Measurements from ENCODE around the gene ZNF423.

ZNF423 gene

GRCh38 chr16:49493836-49494235 lies 362.1 kb downstream of the ZNF423 start:
- no peak overlapping the region for H3K4me3 ChIP-seq (ENCODE audit: low read depth, low read length)
- H3K36me3 ChIP-seq (ENCODE audit: control insufficient read depth, insufficient read depth, low read length), result no peaks in the 10 kb centered on the region
- no peak overlapping the region for H3K27ac ChIP-seq (ENCODE audit: low read depth, low read length)
- H3K9ac ChIP-seq (ENCODE audit: low read length), result no peak overlapping the region
- H3K9me3 ChIP-seq (ENCODE audit: control insufficient read depth, insufficient read depth, low read depth, low read length), result no peaks in the 10 kb centered on the region
- H3K27me3 ChIP-seq (ENCODE audit: control insufficient read depth, insufficient read depth, low read length), result no peaks in the 10 kb centered on the region
- H3K4me1 ChIP-seq (ENCODE audit: control insufficient read depth, insufficient read depth, low read length), result peaks cover 14% of the 10 kb centered on the region

GRCh38 chr16:49492896-49493626 lies 362.9 kb downstream of the ZNF423 start:
- H3K4me3 ChIP-seq (ENCODE audit: low read depth, low read length), result no peak overlapping the region
- no peak overlapping the region for H3K27ac ChIP-seq (ENCODE audit: low read depth, low read length)
- H3K4me1 ChIP-seq (ENCODE audit: control insufficient read depth, insufficient read depth, low read length), result peaks cover 14% of the 10 kb centered on the region
- H3K9ac ChIP-seq (ENCODE audit: low read length), result no peak overlapping the region
- H3K27me3 ChIP-seq (ENCODE audit: control insufficient read depth, insufficient read depth, low read length), result no peaks in the 10 kb centered on the region
- no peaks in the 10 kb centered on the region for H3K36me3 ChIP-seq (ENCODE audit: control insufficient read depth, insufficient read depth, low read length)
- H3K9me3 ChIP-seq (ENCODE audit: control insufficient read depth, insufficient read depth, low read depth, low read length), result no peaks in the 10 kb centered on the region

- Histone ChIP-seq H3K4me1 (ENCODE audit: control insufficient read depth, insufficient read depth, low read length) (peaks cover 14% of the 10 kb centered on the region), H3K9ac (ENCODE audit: low read length) (no peak overlapping the region), H3K4me3 (ENCODE audit: low read depth, low read length) (peak overlapping the region; percentile 22)
Measured at GRCh38 chr16:49491771-49492761, 363.8 kb downstream of the ZNF423 start.

GRCh38 chr16:49491106-49491670 lies 364.7 kb downstream of the ZNF423 start:
- Histone ChIP-seq H3K9me3 (ENCODE audit: control insufficient read depth, insufficient read depth, low read depth, low read length) (no peaks in the 10 kb centered on the region), H3K27ac (ENCODE audit: low read depth, low read length) (no peak overlapping the region), H3K27me3 (ENCODE audit: control insufficient read depth, insufficient read depth, low read length) (no peaks in the 10 kb centered on the region), H3K4me1 (ENCODE audit: control insufficient read depth, insufficient read depth, low read length) (peaks cover 14% of the 10 kb centered on the region), H3K9ac (ENCODE audit: low read length) (no peak overlapping the region), H3K36me3 (ENCODE audit: control insufficient read depth, insufficient read depth, low read length) (no peaks in the 10 kb centered on the region), H3K4me3 (ENCODE audit: low read depth, low read length) (no peak overlapping the region)

More at GRCh38 chr16:49491771-49492761, 363.8 kb downstream of the ZNF423 start:
- no peaks in the 10 kb centered on the region for H3K36me3 ChIP-seq (ENCODE audit: control insufficient read depth, insufficient read depth, low read length)
- no peaks in the 10 kb centered on the region for H3K9me3 ChIP-seq (ENCODE audit: control insufficient read depth, insufficient read depth, low read depth, low read length)
- peak overlapping the region; percentile 27; the same call in 1 of the 2 replicates for H3K27ac ChIP-seq (ENCODE audit: low read depth, low read length)
- H3K27me3 ChIP-seq (ENCODE audit: control insufficient read depth, insufficient read depth, low read length), result no peaks in the 10 kb centered on the region

- no peak overlapping the region for H3K27ac ChIP-seq (ENCODE audit: low read depth, low read length)
- H3K9me3 ChIP-seq (ENCODE audit: control insufficient read depth, insufficient read depth, low read depth, low read length), result peaks cover 4% of the 10 kb centered on the region; the same call in 1 of the 2 replicates
- no peak overlapping the region for H3K4me3 ChIP-seq (ENCODE audit: low read depth, low read length)
- H3K4me1 ChIP-seq (ENCODE audit: control insufficient read depth, insufficient read depth, low read length), result peaks cover 14% of the 10 kb centered on the region
- no peak overlapping the region for H3K9ac ChIP-seq (ENCODE audit: low read length)
- H3K36me3 ChIP-seq (ENCODE audit: control insufficient read depth, insufficient read depth, low read length), result no peaks in the 10 kb centered on the region
- no peaks in the 10 kb centered on the region for H3K27me3 ChIP-seq (ENCODE audit: control insufficient read depth, insufficient read depth, low read length)
Measured at GRCh38 chr16:49490321-49490705, 365.6 kb downstream of the ZNF423 start.

GRCh38 chr16:49489686-49490320 lies 366.1 kb downstream of the ZNF423 start:
- Histone ChIP-seq H3K36me3 (ENCODE audit: control insufficient read depth, insufficient read depth, low read length) (no peaks in the 10 kb centered on the region), H3K27ac (ENCODE audit: low read depth, low read length) (no peak overlapping the region), H3K4me1 (ENCODE audit: control insufficient read depth, insufficient read depth, low read length) (peaks cover 14% of the 10 kb centered on the region), H3K9ac (ENCODE audit: low read length) (no peak overlapping the region), H3K9me3 (ENCODE audit: control insufficient read depth, insufficient read depth, low read depth, low read length) (peaks cover 4% of the 10 kb centered on the region; the same call in 1 of the 2 replicates), H3K4me3 (ENCODE audit: low read depth, low read length) (no peak overlapping the region), H3K27me3 (ENCODE audit: control insufficient read depth, insufficient read depth, low read length) (no peaks in the 10 kb centered on the region)

GRCh38 chr16:49488740-49489525 lies 367.0 kb downstream of the ZNF423 start:
- H3K9me3 ChIP-seq (ENCODE audit: control insufficient read depth, insufficient read depth, low read depth, low read length), result peaks cover 4% of the 10 kb centered on the region; the same call in 1 of the 2 replicates
- no peak overlapping the region for H3K9ac ChIP-seq (ENCODE audit: low read length)
- no peaks in the 10 kb centered on the region for H3K36me3 ChIP-seq (ENCODE audit: control insufficient read depth, insufficient read depth, low read length)
- H3K27ac ChIP-seq (ENCODE audit: low read depth, low read length), result no peak overlapping the region
- peaks cover 1% of the 10 kb centered on the region for H3K27me3 ChIP-seq (ENCODE audit: control insufficient read depth, insufficient read depth, low read length)
- H3K4me3 ChIP-seq (ENCODE audit: low read depth, low read length), result no peak overlapping the region
- peaks cover 21% of the 10 kb centered on the region for H3K4me1 ChIP-seq (ENCODE audit: control insufficient read depth, insufficient read depth, low read length)

- peaks cover 26% of the 10 kb centered on the region for H3K4me1 ChIP-seq (ENCODE audit: control insufficient read depth, insufficient read depth, low read length)
- H3K36me3 ChIP-seq (ENCODE audit: control insufficient read depth, insufficient read depth, low read length), result no peaks in the 10 kb centered on the region
- H3K27ac ChIP-seq (ENCODE audit: low read depth, low read length), result no peak overlapping the region
- peaks cover 7% of the 10 kb centered on the region for H3K27me3 ChIP-seq (ENCODE audit: control insufficient read depth, insufficient read depth, low read length)
- H3K4me3 ChIP-seq (ENCODE audit: low read depth, low read length), result no peak overlapping the region
- H3K9me3 ChIP-seq (ENCODE audit: control insufficient read depth, insufficient read depth, low read depth, low read length), result peaks cover 4% of the 10 kb centered on the region; the same call in 1 of the 2 replicates
- H3K9ac ChIP-seq (ENCODE audit: low read length), result no peak overlapping the region
Measured at GRCh38 chr16:49488336-49488735, 367.6 kb downstream of the ZNF423 start.

GRCh38 chr16:49487746-49488145 lies 368.2 kb downstream of the ZNF423 start:
- H3K9ac ChIP-seq (ENCODE audit: low read length), result no peak overlapping the region
- H3K4me3 ChIP-seq (ENCODE audit: low read depth, low read length), result no peak overlapping the region
- H3K27ac ChIP-seq (ENCODE audit: low read depth, low read length), result no peak overlapping the region
- peaks cover 12% of the 10 kb centered on the region for H3K27me3 ChIP-seq (ENCODE audit: control insufficient read depth, insufficient read depth, low read length)
- H3K4me1 ChIP-seq (ENCODE audit: control insufficient read depth, insufficient read depth, low read length), result peaks cover 26% of the 10 kb centered on the region
- H3K9me3 ChIP-seq (ENCODE audit: control insufficient read depth, insufficient read depth, low read depth, low read length), result peaks cover 4% of the 10 kb centered on the region; the same call in 1 of the 2 replicates
- no peaks in the 10 kb centered on the region for H3K36me3 ChIP-seq (ENCODE audit: control insufficient read depth, insufficient read depth, low read length)

- H3K36me3 ChIP-seq (ENCODE audit: control insufficient read depth, insufficient read depth, low read length), result no peaks in the 10 kb centered on the region
- H3K27ac ChIP-seq (ENCODE audit: low read depth, low read length), result no peak overlapping the region
- H3K9me3 ChIP-seq (ENCODE audit: control insufficient read depth, insufficient read depth, low read depth, low read length), result peaks cover 4% of the 10 kb centered on the region; the same call in 1 of the 2 replicates
- H3K27me3 ChIP-seq (ENCODE audit: control insufficient read depth, insufficient read depth, low read length), result peaks cover 15% of the 10 kb centered on the region
- H3K9ac ChIP-seq (ENCODE audit: low read length), result no peak overlapping the region
- H3K4me1 ChIP-seq (ENCODE audit: control insufficient read depth, insufficient read depth, low read length), result peaks cover 15% of the 10 kb centered on the region
- H3K4me3 ChIP-seq (ENCODE audit: low read depth, low read length), result no peak overlapping the region
Measured at GRCh38 chr16:49486400-49486799, 369.5 kb downstream of the ZNF423 start.
